Right lobe of liver (tissue), 6 donors: Measurements from ENCODE around the gene RNPC3. TPM values are rescaled to one million over a fixed set of nuclear protein-coding genes. Genes with fewer than 3 reads are reported as not detected.
A peak's percentile ranks its signal among the peaks of the same experiment; 100 is the strongest.
"Not testable (repeated sequence)": the region's sequence is repeated elsewhere in the genome, so short reads cannot be mapped to it uniquely, and the experiment has no call there.

Experiments used
- ATAC-seq, 4 donors: fragments of 200-7000 bp; cut with Tn5 transposase; one replicate each; pipeline ENCODE4 v1.9.1; 2020; ENCODE audit warnings: mild to moderate bottlenecking in 4 of 4, moderate library complexity in 4 of 4
- DNase-seq, 3 donors: peaks; one replicate each; pipeline ENCODE4 v3.0.0-alpha.2; 2020
- H3K27ac ChIP-seq, 3 donors: fragments of 200-600 bp; one replicate each; pipeline ENCODE4 v1.8.0; 2022
- H3K27me3 ChIP-seq, 2 donors: fragments of 200-600 bp; one replicate each; pipeline ENCODE4 v1.8.0; 2022
- H3K36me3 ChIP-seq, 4 donors: fragments of 200-600 bp; sonication (generic) in 1 of 4; one replicate each; pipeline versions ENCODE4 v1.5.1 to v1.8.0; 2017 to 2022; ENCODE audit warnings: control low read depth in 1 of 4
- H3K4me1 ChIP-seq, 4 donors: fragments of 200-600 bp; sonication (generic) in 1 of 4; one replicate each; pipeline versions ENCODE4 v1.5.1 to v1.8.0; 2017 to 2022; ENCODE audit warnings: control low read depth in 1 of 4
- H3K4me3 ChIP-seq, 3 donors: fragments of 200-600 bp; one replicate each; pipeline ENCODE4 v1.8.0; 2022
- H3K9me3 ChIP-seq, 4 donors: fragments of 200-600 bp; sonication (generic) in 1 of 4; one replicate each; pipeline versions ENCODE4 v1.5.1 to v1.8.0; 2017 to 2022; ENCODE audit warnings: control low read depth in 1 of 4
- POLR2A ChIP-seq: fragments of 450-650 bp; IDR thresholded peaks from one replicate; pipeline ENCODE4 v1.6.1; 2017; ENCODE audit warnings: antibody characterized with exemption, mild to moderate bottlenecking
- WGBS: methylation state at CpG from one replicate; pipeline ENCODE4 v1.1.6; 2018; ENCODE audit warnings: low coverage, low lambda C conversion rate; ENCODE audit not compliant: insufficient coverage; ENCODE audit errors: missing lambda C conversion rate; 5-methylcytosine and 5-hydroxymethylcytosine counted together
- intact Hi-C, 2 donors: fragments of 100-400 bp; cut with DNase I; formaldehyde crosslinking; loops; one replicate each; pipeline versions ENCODE4 v1.11.2 to v1.14.1; 2022
- total RNA-seq, 6 experiments: library from RNA; depleted of rRNA in 2 of 6; stranded (reverse); fragments of >200 nt in 2 of 6; fragmentation: NEBNext Ultra II Directional in 3 of 6; extraction: Animal tissue kit (Norgen Biotek cat#: 25700) in 3 of 6; gene quantifications; one replicate each; pipeline versions ENCODE4 v1.1.0 to v1.2.4, GENCODE V29; 2016 to 2023
- TF ChIP-seq, protein P1 (sequence below), 4 donors: fragments of 200-600 bp in 3 of 4; fragments of 450-650 bp in 1 of 4; IDR thresholded peaks; one replicate each; pipeline versions ENCODE4 v1.5.1 to v1.8.0; 2016 to 2022; ENCODE audit warnings: antibody characterized with exemption in 4 of 4, mild to moderate bottlenecking in 2 of 4
- donor health status: DM: no; HTN: yes; CAD: no.
- donor health status: DM: no; HTN: no; CAD: no.
- donor health status: DM: no; HTN: no; CAD: no.
- donor health status: DM: no; HTN: yes; CAD: no.
- donor health status: DM: no; HTN: yes; CAD: no.

RNPC3 gene
- total RNA-seq, 6 experiments from 2014 or later, result 9.1 to 19.3 (median 12.2) TPM

DNA sequence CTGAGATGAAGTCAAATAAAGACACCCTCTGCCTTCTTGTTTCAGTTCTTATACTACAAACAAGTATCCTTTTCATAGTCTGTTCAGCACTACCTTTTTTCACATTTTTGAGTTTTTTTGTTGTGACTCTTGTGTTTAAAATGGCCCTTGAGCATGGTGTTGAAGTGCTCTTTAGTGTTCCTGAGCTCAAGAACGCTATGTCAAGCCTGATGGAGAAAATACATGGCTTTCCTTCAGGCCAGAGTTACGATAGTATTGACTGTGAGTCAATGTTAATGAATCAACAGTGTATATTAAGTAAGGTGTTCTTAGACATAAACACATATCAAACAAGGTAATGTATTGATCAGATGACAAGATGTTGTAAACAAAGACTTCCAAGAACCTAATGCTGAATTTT, 12.7 kb downstream of the RNPC3 start:
- H3K4me1 ChIP-seq, result peaks cover 0 to 2% (median 0%) of the 10 kb centered on the region in 4 donors
- 100% methylated on average over 2 of the region's 2 CpGs for WGBS
- H3K9me3 ChIP-seq, result no peaks in the 10 kb centered on the region
- no peaks in the 10 kb centered on the region for H3K27me3 ChIP-seq
- no peak overlapping the region for H3K4me3 ChIP-seq
- TF ChIP-seq POLR2A, result no peak
- TF ChIP-seq, protein P1, sequence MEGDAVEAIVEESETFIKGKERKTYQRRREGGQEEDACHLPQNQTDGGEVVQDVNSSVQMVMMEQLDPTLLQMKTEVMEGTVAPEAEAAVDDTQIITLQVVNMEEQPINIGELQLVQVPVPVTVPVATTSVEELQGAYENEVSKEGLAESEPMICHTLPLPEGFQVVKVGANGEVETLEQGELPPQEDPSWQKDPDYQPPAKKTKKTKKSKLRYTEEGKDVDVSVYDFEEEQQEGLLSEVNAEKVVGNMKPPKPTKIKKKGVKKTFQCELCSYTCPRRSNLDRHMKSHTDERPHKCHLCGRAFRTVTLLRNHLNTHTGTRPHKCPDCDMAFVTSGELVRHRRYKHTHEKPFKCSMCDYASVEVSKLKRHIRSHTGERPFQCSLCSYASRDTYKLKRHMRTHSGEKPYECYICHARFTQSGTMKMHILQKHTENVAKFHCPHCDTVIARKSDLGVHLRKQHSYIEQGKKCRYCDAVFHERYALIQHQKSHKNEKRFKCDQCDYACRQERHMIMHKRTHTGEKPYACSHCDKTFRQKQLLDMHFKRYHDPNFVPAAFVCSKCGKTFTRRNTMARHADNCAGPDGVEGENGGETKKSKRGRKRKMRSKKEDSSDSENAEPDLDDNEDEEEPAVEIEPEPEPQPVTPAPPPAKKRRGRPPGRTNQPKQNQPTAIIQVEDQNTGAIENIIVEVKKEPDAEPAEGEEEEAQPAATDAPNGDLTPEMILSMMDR (IDR thresholded peaks at IDR 0.05), result no peak
- no peak overlapping the region for H3K27ac ChIP-seq
- intact Hi-C loops, result no loop called here
- no peak for ATAC-seq
- DNase-seq, result no peak
- peaks cover 0 to 80% (median 34%) of the 10 kb centered on the region in 4 donors for H3K36me3 ChIP-seq

DNA sequence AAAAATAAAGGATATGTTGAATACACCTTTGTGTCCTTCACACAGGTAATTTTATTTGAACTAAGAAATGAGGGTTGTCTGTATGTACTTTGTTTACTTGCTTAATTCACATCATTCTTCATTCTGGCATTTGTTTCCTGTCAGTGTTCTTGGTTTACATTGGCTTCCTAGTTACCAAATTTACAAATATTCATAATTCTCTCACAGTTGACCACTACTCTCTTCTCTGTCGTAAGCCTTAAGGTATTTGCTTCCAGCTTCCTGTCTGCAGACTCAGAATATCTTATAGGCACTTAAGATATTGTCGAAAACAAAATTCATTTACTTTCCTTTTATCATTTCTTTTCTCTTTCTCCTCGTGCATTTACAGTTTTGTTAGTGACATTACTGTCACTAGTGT, 15.9 kb downstream of the RNPC3 start:
- WGBS, result 82% methylated on average over 3 of the region's 3 CpGs

DNA sequence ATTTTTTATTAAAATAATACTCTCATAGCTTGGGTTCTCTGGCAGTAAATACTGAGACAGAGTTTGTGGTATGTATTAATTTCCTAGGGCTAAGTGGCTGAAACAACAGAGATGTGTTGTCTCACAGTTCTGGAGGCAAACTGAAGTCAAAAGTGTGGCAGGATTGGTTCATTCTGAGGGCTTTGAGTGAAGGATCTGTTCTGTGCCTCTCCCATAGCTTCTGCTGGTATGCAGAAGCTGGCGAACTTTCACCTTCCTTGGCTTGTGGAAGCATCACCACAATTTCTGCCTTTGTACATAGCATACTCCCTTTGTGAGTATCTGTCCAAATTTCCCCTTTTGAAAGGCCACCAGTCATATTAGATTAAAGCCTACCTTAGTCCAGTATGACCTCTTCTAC, 21.0 kb downstream of the RNPC3 start:
- intact Hi-C loops, result no loop called here
- no peak for ATAC-seq
- TF ChIP-seq POLR2A, result no peak
- TF ChIP-seq, protein P1 (IDR thresholded peaks at IDR 0.05), result no peak

More for the DNA sequence above, 15.9 kb downstream of the RNPC3 start:
- intact Hi-C loops, result no loop called here
- H3K27ac ChIP-seq, result no peak overlapping the region
- DNase-seq (no peak), ATAC-seq (no peak)
- no peak overlapping the region for H3K4me3 ChIP-seq
- peaks cover 0 to 89% (median 37%) of the 10 kb centered on the region in 4 donors for H3K36me3 ChIP-seq
- no peaks in the 10 kb centered on the region for H3K4me1 ChIP-seq
- TF ChIP-seq, protein P1 (IDR thresholded peaks at IDR 0.05), result no peak
- TF ChIP-seq POLR2A, result no peak
- no peaks in the 10 kb centered on the region for H3K9me3 ChIP-seq
- H3K27me3 ChIP-seq, result no peaks in the 10 kb centered on the region

DNA sequence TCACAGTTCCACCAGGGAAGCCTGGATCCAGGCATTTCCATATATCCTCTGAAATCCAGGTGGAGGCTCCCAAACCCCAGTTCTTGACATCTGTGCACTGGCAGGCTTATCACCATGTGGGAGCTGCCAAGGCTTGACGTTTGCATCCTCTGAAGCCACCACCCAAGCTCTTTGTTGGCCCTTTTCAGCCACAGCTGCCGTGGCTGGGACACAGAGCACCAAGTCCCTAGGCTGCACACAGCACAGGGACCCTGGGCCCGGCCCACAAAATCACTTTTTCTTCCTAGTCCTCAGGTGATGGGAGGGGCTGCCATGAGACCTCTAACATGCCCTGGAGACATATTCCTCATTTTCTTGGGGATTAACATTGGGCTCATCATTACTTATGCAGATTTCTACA, 22.3 kb downstream of the RNPC3 start:
- no peak for TF ChIP-seq POLR2A
- TF ChIP-seq, protein P1 (IDR thresholded peaks at IDR 0.05), result no peak
- no peak for ATAC-seq
- intact Hi-C loops, result no loop called here
- H3K36me3 ChIP-seq, result peaks cover 0 to 69% (median 26%) of the 10 kb centered on the region in 4 donors
- H3K27ac ChIP-seq, result no peak overlapping the region
- H3K4me1 ChIP-seq, result no peaks in the 10 kb centered on the region
- no CpG with 5 or more reads among the region's 3 CpGs for WGBS
- DNase-seq, result peak in 1 of 3 donors; percentile 39
- H3K4me3 ChIP-seq, result no peak overlapping the region
- H3K9me3 ChIP-seq, result no peaks in the 10 kb centered on the region
- no peaks in the 10 kb centered on the region for H3K27me3 ChIP-seq

More for the DNA sequence above, 21.0 kb downstream of the RNPC3 start:
- no CpG with 5 or more reads among the region's 1 CpG for WGBS
- H3K27ac ChIP-seq, result no peak overlapping the region
- DNase-seq, result no peak
- H3K27me3 ChIP-seq, result no peaks in the 10 kb centered on the region
- no peaks in the 10 kb centered on the region for H3K4me1 ChIP-seq
- no peaks in the 10 kb centered on the region for H3K9me3 ChIP-seq
- H3K4me3 ChIP-seq, result no peak overlapping the region
- peaks cover 0 to 72% (median 27%) of the 10 kb centered on the region in 4 donors for H3K36me3 ChIP-seq

DNA sequence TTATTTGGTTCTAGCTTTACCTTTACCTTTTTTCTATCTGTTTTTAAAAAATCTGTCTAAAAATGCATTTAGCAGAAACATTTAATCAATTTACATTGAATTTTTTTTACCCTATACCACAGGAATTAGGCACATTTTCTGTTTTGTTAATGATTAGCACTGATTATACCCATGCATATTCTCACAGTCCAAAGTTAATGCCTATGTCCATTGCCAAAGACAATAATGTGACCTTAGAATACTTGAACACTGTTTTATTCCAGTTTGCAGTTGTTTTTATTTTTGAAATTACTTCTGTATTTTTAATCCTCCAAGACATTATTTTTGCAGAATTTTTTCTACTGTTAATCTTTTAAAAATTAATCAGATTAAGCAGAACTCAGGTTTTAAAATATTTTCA, 34.9 kb downstream of the RNPC3 start:
- peak; percentile 72 to 84 (median 80) for ATAC-seq

DNA sequence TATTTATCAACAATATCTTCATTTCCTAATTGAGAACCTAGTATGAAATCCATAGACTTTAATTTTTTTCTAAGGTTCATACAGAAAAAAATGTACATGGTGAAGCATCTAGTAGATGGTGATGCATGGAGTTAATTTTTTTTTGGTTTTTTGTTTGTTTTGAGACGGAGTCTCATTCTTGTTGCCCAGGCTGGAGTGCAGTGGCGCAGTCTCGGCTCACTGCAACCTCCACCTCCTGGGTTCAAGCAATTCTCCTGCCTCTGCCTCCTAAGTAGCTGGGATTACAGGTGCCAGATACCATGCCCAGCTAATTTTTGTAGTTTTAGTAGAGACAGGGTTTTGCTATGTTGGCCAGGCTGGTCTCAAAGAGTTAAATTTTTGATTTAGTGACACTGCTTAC, 35.6 kb downstream of the RNPC3 start:
- WGBS, result 61% methylated on average over 3 of the region's 3 CpGs
- peak overlapping the region in 2 of 3 donors; percentile 77 to 95 for H3K27ac ChIP-seq
- DNase-seq, H3K36me3 ChIP-seq, H3K27me3 ChIP-seq, intact Hi-C loops, H3K9me3 ChIP-seq: not testable (repeated sequence)
- peak in 3 of 4 donors; percentile 14 to 51 (median 19) for ATAC-seq
- H3K4me3 ChIP-seq, result peak overlapping the region in 1 of 3 donors; percentile 5
- H3K4me1 ChIP-seq, result peaks cover 0 to 31% (median 6%) of the 10 kb centered on the region in 4 donors

More for the DNA sequence above, 34.9 kb downstream of the RNPC3 start:
- no peak for DNase-seq
- Histone ChIP-seq H3K4me1 (peaks cover 0 to 29% (median 6%) of the 10 kb centered on the region in 4 donors), H3K4me3 (no peak overlapping the region), H3K27me3 (no peaks in the 10 kb centered on the region), H3K27ac (peak overlapping the region in 2 of 3 donors; percentile 77 to 95), H3K9me3 (no peaks in the 10 kb centered on the region), H3K36me3 (peaks cover 0 to 4% (median 0%) of the 10 kb centered on the region in 4 donors)
- TF ChIP-seq, protein P1 (IDR thresholded peaks at IDR 0.05), result no peak
- TF ChIP-seq POLR2A, result no peak
- intact Hi-C loops, result no loop called here
